ENCODE results near the gene GNB5. TPM values are rescaled to one million over a fixed set of nuclear protein-coding genes. Genes with fewer than 3 reads are reported as not detected.
"Not testable (repeated sequence)": the region's sequence is repeated elsewhere in the genome, so short reads cannot be mapped to it uniquely, and the experiment has no call there.

Gene GNB5
- polyA plus RNA-seq, result 89.6 and 116 TPM in 2 replicates
- 81.8 and 90.1 TPM in 2 replicates for polyA minus RNA-seq

DNA sequence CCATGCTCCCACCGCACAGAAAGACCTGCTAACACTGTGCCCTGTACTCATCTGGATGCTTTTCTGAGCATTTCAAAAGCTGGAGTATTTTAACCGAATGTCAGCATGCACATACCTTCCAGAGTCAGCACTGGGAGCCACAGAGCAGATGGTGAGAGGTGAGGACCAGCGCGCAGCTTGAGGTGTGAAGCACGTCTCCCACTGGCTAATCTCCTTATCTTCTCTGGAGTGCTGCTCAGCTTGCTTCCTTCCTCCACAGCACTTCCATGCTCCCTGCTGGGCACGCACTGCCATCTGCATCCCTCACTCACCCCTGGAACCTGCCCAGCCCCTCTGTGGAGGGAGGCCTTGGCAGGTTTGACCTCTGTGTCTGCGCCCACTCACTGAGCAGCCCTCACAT lies at the start of gene GNB5:
TSS of gene GNB5 (minus strand) at position 186 of the 400 bp plus-strand sequence. CDS start 6,716 bp downstream, outside the sequence.
- Histone ChIP-seq H3K36me3 (ENCODE audit: insufficient read depth, low read length) (no peaks in the 10 kb centered on the region), H3K9me3 (ENCODE audit: low read length) (no peaks in the 10 kb centered on the region), H3K4me3 (ENCODE audit: low read length) (no peak within 1 kb of the TSS), H3F3A (ENCODE audit: insufficient read depth, low read length, poor library complexity, severe bottlenecking) (no peaks in the 10 kb centered on the region), H2AFZ (ENCODE audit: low read depth, low read length) (no peak within 1 kb of the TSS), H4K20me1 (ENCODE audit: insufficient read depth) (no peaks in the 10 kb centered on the region), H3K27me3 (ENCODE audit: insufficient read depth, low read depth, low read length) (no peaks in the 10 kb centered on the region), H3K27ac (ENCODE audit: low read length) (no peak within 1 kb of the TSS), H3K79me2 (replicated peaks; ENCODE audit: insufficient read depth, low read length) (no peaks in the 10 kb centered on the region), H3K9ac (ENCODE audit: low read length) (no peak within 1 kb of the TSS), H3K9me2 (ENCODE audit: insufficient read depth, low read length) (no peaks in the 10 kb centered on the region), H3K4me2 (ENCODE audit: low read length) (no peak within 1 kb of the TSS)
- TF ChIP-seq TAF1 (IDR thresholded peaks at IDR 0.05; ENCODE audit: low read depth) (no peak), SMC3 (conservative IDR thresholded peaks at IDR 0.05; ENCODE audit: poor library complexity) (no peak), EP300 (conservative IDR thresholded peaks at IDR 0.05; ENCODE audit: poor library complexity, severe bottlenecking) (no peak), POLR2AphosphoS5 (IDR thresholded peaks at IDR 0.05) (no peak), RAD21 (conservative IDR thresholded peaks at IDR 0.05) (no peak)
- TF ChIP-seq, protein P1, sequence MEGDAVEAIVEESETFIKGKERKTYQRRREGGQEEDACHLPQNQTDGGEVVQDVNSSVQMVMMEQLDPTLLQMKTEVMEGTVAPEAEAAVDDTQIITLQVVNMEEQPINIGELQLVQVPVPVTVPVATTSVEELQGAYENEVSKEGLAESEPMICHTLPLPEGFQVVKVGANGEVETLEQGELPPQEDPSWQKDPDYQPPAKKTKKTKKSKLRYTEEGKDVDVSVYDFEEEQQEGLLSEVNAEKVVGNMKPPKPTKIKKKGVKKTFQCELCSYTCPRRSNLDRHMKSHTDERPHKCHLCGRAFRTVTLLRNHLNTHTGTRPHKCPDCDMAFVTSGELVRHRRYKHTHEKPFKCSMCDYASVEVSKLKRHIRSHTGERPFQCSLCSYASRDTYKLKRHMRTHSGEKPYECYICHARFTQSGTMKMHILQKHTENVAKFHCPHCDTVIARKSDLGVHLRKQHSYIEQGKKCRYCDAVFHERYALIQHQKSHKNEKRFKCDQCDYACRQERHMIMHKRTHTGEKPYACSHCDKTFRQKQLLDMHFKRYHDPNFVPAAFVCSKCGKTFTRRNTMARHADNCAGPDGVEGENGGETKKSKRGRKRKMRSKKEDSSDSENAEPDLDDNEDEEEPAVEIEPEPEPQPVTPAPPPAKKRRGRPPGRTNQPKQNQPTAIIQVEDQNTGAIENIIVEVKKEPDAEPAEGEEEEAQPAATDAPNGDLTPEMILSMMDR (IDR thresholded peaks at IDR 0.05; ENCODE audit: poor library complexity, severe bottlenecking), result no peak

DNA sequence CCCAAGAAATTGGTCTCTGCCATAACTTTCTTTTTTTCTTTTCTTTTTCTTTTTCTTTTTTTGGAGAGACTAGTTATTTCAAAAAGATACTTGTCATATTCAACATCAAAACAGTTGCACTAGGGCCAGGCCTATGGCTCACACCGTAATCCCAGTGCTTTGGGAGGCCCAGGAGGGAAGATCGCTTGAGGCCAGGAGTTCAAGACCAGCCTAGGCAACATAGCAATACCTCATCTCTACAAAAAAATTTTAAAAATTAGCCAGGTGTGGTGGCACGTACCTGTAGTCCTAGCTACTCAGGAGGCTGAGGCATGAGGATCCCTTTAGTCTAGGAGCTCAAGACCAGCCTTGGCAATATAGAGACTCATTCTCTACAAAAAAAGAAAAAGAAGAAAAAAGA lies 49.0 kb upstream of the GNB5 start:
- Histone ChIP-seq H3K9ac (ENCODE audit: low read length) (no peak overlapping the region), H3K4me2 (ENCODE audit: low read length) (no peak overlapping the region), H2AFZ (ENCODE audit: low read depth, low read length) (no peak overlapping the region), H3K9me2 (ENCODE audit: insufficient read depth, low read length) (no peaks in the 10 kb centered on the region), H3F3A (ENCODE audit: insufficient read depth, low read length, poor library complexity, severe bottlenecking) (no peaks in the 10 kb centered on the region), H3K4me3 (ENCODE audit: low read length) (no peak overlapping the region), H4K20me1 (ENCODE audit: insufficient read depth) (no peaks in the 10 kb centered on the region), H3K27me3 (ENCODE audit: insufficient read depth, low read depth, low read length) (no peaks in the 10 kb centered on the region), H3K79me2 (replicated peaks; ENCODE audit: insufficient read depth, low read length) (no peaks in the 10 kb centered on the region), H3K9me3 (ENCODE audit: low read length) (no peaks in the 10 kb centered on the region), H3K27ac (ENCODE audit: low read length) (no peak overlapping the region), H3K36me3 (ENCODE audit: insufficient read depth, low read length) (no peaks in the 10 kb centered on the region)
- TF ChIP-seq, protein P2, sequence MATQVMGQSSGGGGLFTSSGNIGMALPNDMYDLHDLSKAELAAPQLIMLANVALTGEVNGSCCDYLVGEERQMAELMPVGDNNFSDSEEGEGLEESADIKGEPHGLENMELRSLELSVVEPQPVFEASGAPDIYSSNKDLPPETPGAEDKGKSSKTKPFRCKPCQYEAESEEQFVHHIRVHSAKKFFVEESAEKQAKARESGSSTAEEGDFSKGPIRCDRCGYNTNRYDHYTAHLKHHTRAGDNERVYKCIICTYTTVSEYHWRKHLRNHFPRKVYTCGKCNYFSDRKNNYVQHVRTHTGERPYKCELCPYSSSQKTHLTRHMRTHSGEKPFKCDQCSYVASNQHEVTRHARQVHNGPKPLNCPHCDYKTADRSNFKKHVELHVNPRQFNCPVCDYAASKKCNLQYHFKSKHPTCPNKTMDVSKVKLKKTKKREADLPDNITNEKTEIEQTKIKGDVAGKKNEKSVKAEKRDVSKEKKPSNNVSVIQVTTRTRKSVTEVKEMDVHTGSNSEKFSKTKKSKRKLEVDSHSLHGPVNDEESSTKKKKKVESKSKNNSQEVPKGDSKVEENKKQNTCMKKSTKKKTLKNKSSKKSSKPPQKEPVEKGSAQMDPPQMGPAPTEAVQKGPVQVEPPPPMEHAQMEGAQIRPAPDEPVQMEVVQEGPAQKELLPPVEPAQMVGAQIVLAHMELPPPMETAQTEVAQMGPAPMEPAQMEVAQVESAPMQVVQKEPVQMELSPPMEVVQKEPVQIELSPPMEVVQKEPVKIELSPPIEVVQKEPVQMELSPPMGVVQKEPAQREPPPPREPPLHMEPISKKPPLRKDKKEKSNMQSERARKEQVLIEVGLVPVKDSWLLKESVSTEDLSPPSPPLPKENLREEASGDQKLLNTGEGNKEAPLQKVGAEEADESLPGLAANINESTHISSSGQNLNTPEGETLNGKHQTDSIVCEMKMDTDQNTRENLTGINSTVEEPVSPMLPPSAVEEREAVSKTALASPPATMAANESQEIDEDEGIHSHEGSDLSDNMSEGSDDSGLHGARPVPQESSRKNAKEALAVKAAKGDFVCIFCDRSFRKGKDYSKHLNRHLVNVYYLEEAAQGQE (IDR thresholded peaks at IDR 0.05; ENCODE audit: borderline replicate concordance), result no peak
- TF ChIP-seq MXI1 (conservative IDR thresholded peaks at IDR 0.05; ENCODE audit: poor library complexity, severe bottlenecking), result no peak

DNA sequence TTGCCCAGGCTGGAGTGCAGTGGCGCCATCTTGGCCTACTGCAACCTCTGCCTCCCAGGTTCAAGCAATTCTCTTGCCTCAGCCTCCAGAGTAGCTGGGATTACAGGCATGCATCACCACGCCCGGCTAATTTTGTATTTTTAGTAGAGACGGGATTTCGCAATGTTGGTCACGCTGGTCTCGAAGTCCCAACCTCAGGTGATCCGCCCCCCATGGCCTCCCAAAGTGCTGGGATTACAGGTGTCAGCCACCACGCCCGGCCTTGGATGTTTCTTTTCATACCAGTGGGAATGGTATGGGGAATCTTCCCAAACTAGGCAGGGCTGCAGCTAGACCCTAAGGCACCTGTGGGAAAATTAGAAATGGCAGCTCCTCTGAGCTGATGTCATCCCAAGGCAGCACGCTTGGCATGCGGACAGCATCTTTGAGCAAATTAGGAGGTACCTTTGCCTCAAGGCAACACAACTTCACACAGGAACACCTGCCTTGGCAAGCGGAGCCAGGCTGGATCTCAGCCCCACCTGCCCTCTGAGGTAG lies 47.9 kb upstream of the GNB5 start:
- not testable (repeated sequence) for H3K9ac ChIP-seq (ENCODE audit: low read length); H3K9me3 ChIP-seq (ENCODE audit: low read length); H3K4me3 ChIP-seq (ENCODE audit: low read length); H3K27me3 ChIP-seq (ENCODE audit: insufficient read depth, low read depth, low read length); H3K79me2 ChIP-seq (replicated peaks; ENCODE audit: insufficient read depth, low read length); H3K9me2 ChIP-seq (ENCODE audit: insufficient read depth, low read length); H3K4me2 ChIP-seq (ENCODE audit: low read length); H4K20me1 ChIP-seq (ENCODE audit: insufficient read depth); H3K36me3 ChIP-seq (ENCODE audit: insufficient read depth, low read length); H3F3A ChIP-seq (ENCODE audit: insufficient read depth, low read length, poor library complexity, severe bottlenecking); H2AFZ ChIP-seq (ENCODE audit: low read depth, low read length); H3K27ac ChIP-seq (ENCODE audit: low read length)

Data from neural cell (in vitro differentiated cells).